ENCODE measurements around the gene SESN3. TPM values are rescaled to one million over a fixed set of nuclear protein-coding genes. Genes with fewer than 3 reads are reported as not detected.
"Not testable (repeated sequence)": the region's sequence is repeated elsewhere in the genome, so short reads cannot be mapped to it uniquely, and the experiment has no call there.

Gene SESN3
- total RNA-seq, 6 experiments from 2014 or later = 2.8 to 8.8 (median 5.5) TPM

DNA sequence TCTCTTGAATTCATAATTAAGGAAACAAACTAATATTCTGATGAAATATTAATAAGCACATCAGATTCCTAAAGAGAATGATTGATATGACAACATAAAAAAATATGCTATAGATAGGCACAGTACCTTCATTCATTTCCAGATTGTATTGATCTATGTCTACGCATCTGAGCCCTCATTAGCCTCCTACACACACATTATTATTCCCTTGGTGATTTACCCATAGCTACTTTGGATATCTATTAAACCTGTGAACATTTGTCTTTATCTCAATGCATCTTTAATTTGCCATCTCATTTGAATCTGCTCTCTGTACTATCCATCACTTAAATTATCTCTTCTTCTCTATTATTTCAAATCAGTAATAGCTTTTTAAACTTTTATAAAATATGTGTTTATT lies 18.4 kb downstream of the SESN3 start:
- 100% methylated on average over 1 of the region's 1 CpG for WGBS (ENCODE audit: insufficient coverage, low coverage, low lambda C conversion rate, missing lambda C conversion rate)
- DNase-seq = no peak
- TF ChIP-seq, protein P1, sequence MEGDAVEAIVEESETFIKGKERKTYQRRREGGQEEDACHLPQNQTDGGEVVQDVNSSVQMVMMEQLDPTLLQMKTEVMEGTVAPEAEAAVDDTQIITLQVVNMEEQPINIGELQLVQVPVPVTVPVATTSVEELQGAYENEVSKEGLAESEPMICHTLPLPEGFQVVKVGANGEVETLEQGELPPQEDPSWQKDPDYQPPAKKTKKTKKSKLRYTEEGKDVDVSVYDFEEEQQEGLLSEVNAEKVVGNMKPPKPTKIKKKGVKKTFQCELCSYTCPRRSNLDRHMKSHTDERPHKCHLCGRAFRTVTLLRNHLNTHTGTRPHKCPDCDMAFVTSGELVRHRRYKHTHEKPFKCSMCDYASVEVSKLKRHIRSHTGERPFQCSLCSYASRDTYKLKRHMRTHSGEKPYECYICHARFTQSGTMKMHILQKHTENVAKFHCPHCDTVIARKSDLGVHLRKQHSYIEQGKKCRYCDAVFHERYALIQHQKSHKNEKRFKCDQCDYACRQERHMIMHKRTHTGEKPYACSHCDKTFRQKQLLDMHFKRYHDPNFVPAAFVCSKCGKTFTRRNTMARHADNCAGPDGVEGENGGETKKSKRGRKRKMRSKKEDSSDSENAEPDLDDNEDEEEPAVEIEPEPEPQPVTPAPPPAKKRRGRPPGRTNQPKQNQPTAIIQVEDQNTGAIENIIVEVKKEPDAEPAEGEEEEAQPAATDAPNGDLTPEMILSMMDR (IDR thresholded peaks at IDR 0.05) = no peak
- TF ChIP-seq POLR2A (IDR thresholded peaks at IDR 0.05) = no peak
- Histone ChIP-seq H3K27ac (no peak overlapping the region), H3K27me3 (no peaks in the 10 kb centered on the region), H3K36me3 (no peaks in the 10 kb centered on the region), H3K4me1 (no peaks in the 10 kb centered on the region), H3K4me3 (no peak overlapping the region), H3K9me3 (no peaks in the 10 kb centered on the region)
- intact Hi-C loops (cut with DNase I) = no loop called here
- no peak for ATAC-seq

- H3K4me3 ChIP-seq; intact Hi-C loops (cut with DNase I); H3K4me1 ChIP-seq; H3K27me3 ChIP-seq; H3K27ac ChIP-seq; H3K9me3 ChIP-seq; ATAC-seq; DNase-seq; H3K36me3 ChIP-seq: not testable (repeated sequence)
- WGBS (ENCODE audit: insufficient coverage, low coverage, low lambda C conversion rate, missing lambda C conversion rate) = 100% methylated on average over 4 of the region's 6 CpGs
These were observed 21.5 kb downstream of the SESN3 start for GRCh38 chr11:95209535-95209934.

DNA sequence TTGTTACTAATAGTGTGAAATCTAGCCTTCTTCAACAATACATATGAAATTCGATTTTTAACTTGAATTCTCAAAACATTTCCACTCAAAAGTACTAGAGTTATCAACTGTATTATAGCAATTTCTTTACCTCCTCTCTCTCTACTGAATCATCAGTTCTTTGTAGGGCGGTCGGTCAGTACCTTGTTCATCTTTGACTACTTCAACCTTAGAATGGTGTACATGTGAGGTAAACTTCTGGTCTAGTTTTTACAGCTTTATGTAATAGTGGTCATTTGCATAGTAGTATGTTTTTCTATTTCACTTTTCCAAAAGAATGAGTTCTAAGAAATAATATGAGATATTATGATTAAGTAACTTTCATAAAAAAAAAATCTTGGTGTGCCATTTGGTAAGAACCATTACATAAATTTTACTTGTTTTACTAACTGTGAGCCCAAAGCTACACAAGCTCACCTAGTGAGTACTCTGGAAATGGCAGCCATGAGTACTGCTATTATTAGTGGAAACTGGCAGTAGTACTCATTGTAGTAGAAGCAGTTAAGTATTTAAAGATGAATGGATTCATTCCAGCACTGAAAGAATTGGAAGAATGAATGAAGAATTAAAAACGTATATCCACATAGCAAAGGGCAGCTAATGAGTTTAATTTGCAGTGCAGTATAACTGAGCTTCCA lies 30.1 kb downstream of the SESN3 start:
- no peaks in the 10 kb centered on the region for H3K9me3 ChIP-seq
- WGBS (ENCODE audit: insufficient coverage, low coverage, low lambda C conversion rate, missing lambda C conversion rate) = 92% methylated on average over 4 of the region's 4 CpGs
- H3K27ac ChIP-seq = no peak overlapping the region
- no peaks in the 10 kb centered on the region for H3K4me1 ChIP-seq
- intact Hi-C loops (cut with DNase I) = no loop called here
- no peak for TF ChIP-seq POLR2A (IDR thresholded peaks at IDR 0.05)
- TF ChIP-seq, protein P1 (IDR thresholded peaks at IDR 0.05) = no peak
- no peaks in the 10 kb centered on the region for H3K27me3 ChIP-seq
- no peaks in the 10 kb centered on the region for H3K36me3 ChIP-seq
- H3K4me3 ChIP-seq = no peak overlapping the region
- no peak for DNase-seq
- ATAC-seq = no peak

- 88% methylated on average over 5 of the region's 5 CpGs for WGBS (ENCODE audit: insufficient coverage, low coverage, low lambda C conversion rate, missing lambda C conversion rate)
- Histone ChIP-seq H3K4me3 (no peak overlapping the region), H3K27me3 (no peaks in the 10 kb centered on the region), H3K27ac (no peak overlapping the region), H3K4me1 (no peaks in the 10 kb centered on the region), H3K9me3 (no peaks in the 10 kb centered on the region), H3K36me3 (no peaks in the 10 kb centered on the region)
- TF ChIP-seq, protein P1 (IDR thresholded peaks at IDR 0.05) = no peak
- TF ChIP-seq POLR2A (IDR thresholded peaks at IDR 0.05) = no peak
- intact Hi-C loops (cut with DNase I) = no loop called here
- DNase-seq (no peak), ATAC-seq (no peak)
These were observed 35.2 kb downstream of the SESN3 start for GRCh38 chr11:95195831-95196230.

DNA sequence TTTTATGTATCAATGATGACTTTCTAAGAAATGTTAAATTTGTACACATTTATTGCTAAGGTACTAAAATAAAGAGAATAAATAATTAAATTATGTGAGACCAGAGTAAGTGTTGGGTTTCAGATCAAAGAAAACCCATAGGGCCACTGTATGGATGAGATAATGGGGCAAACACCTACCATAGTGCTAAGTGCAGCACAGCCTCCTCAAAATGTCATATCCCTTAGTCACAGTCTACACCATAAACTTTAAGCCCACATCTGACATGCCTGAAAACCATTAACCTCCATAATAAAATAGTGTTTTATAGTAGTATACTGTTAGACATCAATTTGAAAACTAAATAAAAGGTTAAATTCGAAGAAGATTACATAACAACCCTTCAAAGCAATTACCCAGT lies 37.5 kb downstream of the SESN3 start:
- DNase-seq = no peak
- ATAC-seq = no peak
- Histone ChIP-seq H3K27ac (no peak overlapping the region), H3K36me3 (no peaks in the 10 kb centered on the region), H3K4me3 (no peak overlapping the region), H3K27me3 (no peaks in the 10 kb centered on the region), H3K4me1 (no peaks in the 10 kb centered on the region), H3K9me3 (no peaks in the 10 kb centered on the region)
- intact Hi-C loops (cut with DNase I) = no loop called here
- no peak for TF ChIP-seq POLR2A (IDR thresholded peaks at IDR 0.05)
- TF ChIP-seq, protein P1 (IDR thresholded peaks at IDR 0.05) = no peak
- 93% methylated on average over 1 of the region's 1 CpG for WGBS (ENCODE audit: insufficient coverage, low coverage, low lambda C conversion rate, missing lambda C conversion rate)

All from right lobe of liver (tissue), 6 donors.